ENCODE data around the gene SH2D2A.

SH2D2A gene

DNA sequence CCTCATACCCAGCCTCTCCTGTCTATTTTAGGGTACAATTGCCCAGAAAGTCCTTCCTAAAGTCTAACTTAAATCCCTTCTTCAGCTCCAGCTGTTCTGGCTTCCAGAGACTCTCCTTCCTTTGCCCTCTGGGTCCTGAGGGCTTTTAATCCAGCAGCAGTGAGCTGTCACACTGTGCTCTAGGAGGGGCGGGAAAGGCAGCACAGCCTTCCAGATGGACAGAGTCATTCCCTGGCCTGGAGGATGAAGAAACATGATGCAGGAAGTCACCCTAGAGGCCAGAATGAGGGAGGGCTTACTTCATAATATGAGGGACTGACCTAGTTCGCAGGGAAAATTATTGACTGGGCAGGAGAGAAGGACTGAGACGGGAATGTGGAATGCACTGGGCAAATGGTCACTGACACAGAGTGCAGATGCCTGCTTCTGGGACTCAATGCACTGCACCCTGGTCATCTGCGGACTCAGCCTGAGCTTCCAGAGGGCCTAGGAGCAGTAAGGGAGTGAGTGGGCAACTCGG, 1.3 kb downstream of the SH2D2A start:
- TF ChIP-seq POLR2AphosphoS5 (IDR thresholded peaks at IDR 0.05; ENCODE audit: low read depth, low read length) (no peak), SIN3A (IDR thresholded peaks at IDR 0.05; ENCODE audit: borderline replicate concordance, insufficient read depth, low read length) (0 out of 2 replicates have a peak, but pooled peaks have one; percentile 34), FOXP2 (optimal IDR thresholded peaks at IDR 0.05; ENCODE audit: borderline replicate concordance, extremely low read depth, extremely low read length, insufficient read depth) (no peak)
- TF ChIP-seq, protein P1, sequence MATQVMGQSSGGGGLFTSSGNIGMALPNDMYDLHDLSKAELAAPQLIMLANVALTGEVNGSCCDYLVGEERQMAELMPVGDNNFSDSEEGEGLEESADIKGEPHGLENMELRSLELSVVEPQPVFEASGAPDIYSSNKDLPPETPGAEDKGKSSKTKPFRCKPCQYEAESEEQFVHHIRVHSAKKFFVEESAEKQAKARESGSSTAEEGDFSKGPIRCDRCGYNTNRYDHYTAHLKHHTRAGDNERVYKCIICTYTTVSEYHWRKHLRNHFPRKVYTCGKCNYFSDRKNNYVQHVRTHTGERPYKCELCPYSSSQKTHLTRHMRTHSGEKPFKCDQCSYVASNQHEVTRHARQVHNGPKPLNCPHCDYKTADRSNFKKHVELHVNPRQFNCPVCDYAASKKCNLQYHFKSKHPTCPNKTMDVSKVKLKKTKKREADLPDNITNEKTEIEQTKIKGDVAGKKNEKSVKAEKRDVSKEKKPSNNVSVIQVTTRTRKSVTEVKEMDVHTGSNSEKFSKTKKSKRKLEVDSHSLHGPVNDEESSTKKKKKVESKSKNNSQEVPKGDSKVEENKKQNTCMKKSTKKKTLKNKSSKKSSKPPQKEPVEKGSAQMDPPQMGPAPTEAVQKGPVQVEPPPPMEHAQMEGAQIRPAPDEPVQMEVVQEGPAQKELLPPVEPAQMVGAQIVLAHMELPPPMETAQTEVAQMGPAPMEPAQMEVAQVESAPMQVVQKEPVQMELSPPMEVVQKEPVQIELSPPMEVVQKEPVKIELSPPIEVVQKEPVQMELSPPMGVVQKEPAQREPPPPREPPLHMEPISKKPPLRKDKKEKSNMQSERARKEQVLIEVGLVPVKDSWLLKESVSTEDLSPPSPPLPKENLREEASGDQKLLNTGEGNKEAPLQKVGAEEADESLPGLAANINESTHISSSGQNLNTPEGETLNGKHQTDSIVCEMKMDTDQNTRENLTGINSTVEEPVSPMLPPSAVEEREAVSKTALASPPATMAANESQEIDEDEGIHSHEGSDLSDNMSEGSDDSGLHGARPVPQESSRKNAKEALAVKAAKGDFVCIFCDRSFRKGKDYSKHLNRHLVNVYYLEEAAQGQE (IDR thresholded peaks at IDR 0.05; ENCODE audit: insufficient read depth in 1 of 2, low read depth in 2 of 2, low read length in 2 of 2), result no peak

DNA sequence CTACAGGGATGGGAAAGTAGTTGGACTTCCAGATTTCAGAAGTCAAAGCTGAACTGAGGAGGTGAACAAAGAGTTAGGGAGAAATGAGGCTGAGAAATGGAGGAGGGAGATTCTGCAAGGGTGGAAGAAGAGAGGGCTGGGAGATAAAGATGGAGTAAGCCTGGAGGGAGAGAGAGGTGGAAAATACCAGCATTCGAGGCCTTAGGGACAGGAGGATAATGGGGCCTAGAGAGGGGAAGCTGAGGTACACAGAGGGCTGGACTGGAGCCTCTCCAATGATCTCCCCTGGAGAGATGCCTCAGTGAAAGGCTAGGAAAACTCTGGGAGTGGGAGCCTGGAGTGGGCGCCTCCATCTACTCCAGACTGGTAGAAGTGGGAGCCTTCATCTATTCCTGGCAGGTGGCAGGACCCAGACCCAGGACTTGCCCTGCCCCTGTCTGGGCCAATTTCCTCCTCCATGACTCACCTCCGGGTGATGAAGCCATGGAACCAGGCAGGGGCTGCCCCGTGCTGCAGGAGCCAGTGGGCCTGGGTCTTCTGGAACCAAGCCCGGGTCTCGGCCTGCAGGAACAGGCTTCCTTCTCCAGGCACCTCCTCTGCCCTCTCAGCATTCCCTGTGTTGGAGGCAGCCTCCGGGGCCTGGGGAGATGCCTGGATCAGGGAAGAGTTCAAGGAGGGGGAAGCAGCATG, 1.9 kb downstream of the SH2D2A start:
- TF ChIP-seq TAF1 (IDR thresholded peaks at IDR 0.05; ENCODE audit: borderline replicate concordance, insufficient read depth, low read length) (no peak), SIN3A (IDR thresholded peaks at IDR 0.05; ENCODE audit: borderline replicate concordance, insufficient read depth, low read length) (no peak), POLR2AphosphoS5 (IDR thresholded peaks at IDR 0.05; ENCODE audit: low read depth, low read length) (no peak)
- TF ChIP-seq, protein P1 (IDR thresholded peaks at IDR 0.05; ENCODE audit: insufficient read depth in 1 of 2, low read depth in 2 of 2, low read length in 2 of 2), result no peak

- TF ChIP-seq, protein P1 (IDR thresholded peaks at IDR 0.05; ENCODE audit: insufficient read depth in 1 of 2, low read depth in 2 of 2, low read length in 2 of 2), result no peak
- TF ChIP-seq SIN3A (IDR thresholded peaks at IDR 0.05; ENCODE audit: borderline replicate concordance, insufficient read depth, low read length) (no peak), POLR2AphosphoS5 (IDR thresholded peaks at IDR 0.05; ENCODE audit: low read depth, low read length) (no peak), TAF1 (IDR thresholded peaks at IDR 0.05; ENCODE audit: borderline replicate concordance, insufficient read depth, low read length) (no peak), FOXP2 (optimal IDR thresholded peaks at IDR 0.05; ENCODE audit: borderline replicate concordance, extremely low read depth, extremely low read length, insufficient read depth) (no peak)
Measured at GRCh38 chr1:156813750-156814570, 2.7 kb downstream of the SH2D2A start.

- no peak for TF ChIP-seq POLR2AphosphoS5 (IDR thresholded peaks at IDR 0.05; ENCODE audit: low read depth, low read length)
- no peak for TF ChIP-seq SIN3A (IDR thresholded peaks at IDR 0.05; ENCODE audit: borderline replicate concordance, insufficient read depth, low read length)
- TF ChIP-seq, protein P1 (IDR thresholded peaks at IDR 0.05; ENCODE audit: insufficient read depth in 1 of 2, low read depth in 2 of 2, low read length in 2 of 2), result no peak
- TF ChIP-seq FOXP2 (optimal IDR thresholded peaks at IDR 0.05; ENCODE audit: borderline replicate concordance, extremely low read depth, extremely low read length, insufficient read depth), result no peak
- no peak for TF ChIP-seq TAF1 (IDR thresholded peaks at IDR 0.05; ENCODE audit: borderline replicate concordance, insufficient read depth, low read length)
Measured at GRCh38 chr1:156813298-156813697, 3.4 kb downstream of the SH2D2A start.

Data from PFSK-1 (cell line).